Fibroblast of pulmonary artery (primary cell): ENCODE data around the gene TAF1C.

Experiments
- DNase-seq: peaks from one replicate; pipeline ENCODE4 v3.0.0-alpha.2; 2010; ENCODE audit warnings: low read depth
- H3K4me3 ChIP-seq: replicated peaks from 2 replicates; pipeline ENCODE4 v1.5.1; 2011; ENCODE audit warnings: low read depth, mild to moderate bottlenecking, control low read depth, low read length, moderate library complexity
- TF ChIP-seq, protein P1 (sequence below): IDR thresholded peaks from 2 replicates; pipeline ENCODE4 v1.5.1; 2011; ENCODE audit warnings: mild to moderate bottlenecking, control low read depth, low read length, inconsistent platforms; ENCODE audit errors: missing control alignments

Gene TAF1C

DNA sequence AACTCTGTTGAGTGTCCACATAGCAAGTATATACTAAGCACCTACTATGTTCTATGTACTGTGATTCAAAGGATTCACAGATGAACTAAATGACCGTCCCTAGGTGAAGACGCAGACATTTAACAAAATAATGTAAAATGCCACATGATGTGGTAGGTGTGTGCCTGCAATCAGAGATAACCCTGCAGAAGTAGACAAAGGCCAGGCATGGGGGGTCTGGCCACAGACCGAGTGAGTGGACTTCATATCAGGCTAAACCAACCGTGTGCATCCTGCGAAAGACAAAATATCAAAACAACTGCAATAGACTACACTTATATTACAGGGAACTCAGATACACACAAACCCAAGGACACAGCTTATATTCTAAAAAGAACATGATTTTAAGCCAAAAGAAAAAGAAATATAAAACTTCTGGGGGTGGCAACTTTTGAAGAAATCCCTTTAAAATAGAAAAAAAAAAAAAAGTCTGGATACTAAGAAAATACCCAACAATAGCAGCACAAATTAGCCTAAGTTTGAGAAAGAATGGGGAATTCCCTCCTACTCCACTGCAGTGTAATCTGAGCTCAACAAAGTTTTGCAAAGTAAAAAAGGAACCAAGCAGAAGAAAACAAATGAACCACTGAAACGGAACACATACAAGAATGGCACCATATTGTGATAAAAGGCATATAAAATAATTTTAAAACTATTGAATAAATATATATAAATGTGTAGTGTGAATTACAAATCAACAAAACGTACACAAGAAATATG lies 54.2 kb downstream of the TAF1C start:
- H3K4me3 ChIP-seq = no peak overlapping the region
- TF ChIP-seq, protein P1, sequence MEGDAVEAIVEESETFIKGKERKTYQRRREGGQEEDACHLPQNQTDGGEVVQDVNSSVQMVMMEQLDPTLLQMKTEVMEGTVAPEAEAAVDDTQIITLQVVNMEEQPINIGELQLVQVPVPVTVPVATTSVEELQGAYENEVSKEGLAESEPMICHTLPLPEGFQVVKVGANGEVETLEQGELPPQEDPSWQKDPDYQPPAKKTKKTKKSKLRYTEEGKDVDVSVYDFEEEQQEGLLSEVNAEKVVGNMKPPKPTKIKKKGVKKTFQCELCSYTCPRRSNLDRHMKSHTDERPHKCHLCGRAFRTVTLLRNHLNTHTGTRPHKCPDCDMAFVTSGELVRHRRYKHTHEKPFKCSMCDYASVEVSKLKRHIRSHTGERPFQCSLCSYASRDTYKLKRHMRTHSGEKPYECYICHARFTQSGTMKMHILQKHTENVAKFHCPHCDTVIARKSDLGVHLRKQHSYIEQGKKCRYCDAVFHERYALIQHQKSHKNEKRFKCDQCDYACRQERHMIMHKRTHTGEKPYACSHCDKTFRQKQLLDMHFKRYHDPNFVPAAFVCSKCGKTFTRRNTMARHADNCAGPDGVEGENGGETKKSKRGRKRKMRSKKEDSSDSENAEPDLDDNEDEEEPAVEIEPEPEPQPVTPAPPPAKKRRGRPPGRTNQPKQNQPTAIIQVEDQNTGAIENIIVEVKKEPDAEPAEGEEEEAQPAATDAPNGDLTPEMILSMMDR = no peak
- no peak for DNase-seq

DNA sequence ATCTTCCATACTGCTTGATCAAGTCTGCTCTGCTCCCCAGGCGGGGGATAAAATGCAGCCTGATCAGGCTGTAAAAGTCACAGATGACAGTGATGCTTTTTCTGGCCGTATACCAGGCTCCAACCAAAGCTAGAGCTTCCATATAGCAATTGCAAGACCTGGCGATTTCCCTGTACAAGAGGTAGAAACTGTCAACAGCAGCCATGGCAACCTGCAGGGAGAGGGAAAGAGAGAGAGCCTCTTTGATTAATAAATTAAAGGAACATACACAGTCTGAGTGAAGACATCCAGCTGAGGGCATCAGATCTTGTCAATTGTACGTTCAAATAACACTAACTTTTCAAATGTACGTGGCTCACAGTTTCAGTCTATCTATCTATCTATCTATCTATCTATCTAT lies 55.7 kb downstream of the TAF1C start:
- no peak overlapping the region for H3K4me3 ChIP-seq
- TF ChIP-seq, protein P1 = no peak
- no peak for DNase-seq
